Hepatocyte (in vitro differentiated cells): ENCODE results near the gene ZMIZ1. TPM values are rescaled to one million over a fixed set of nuclear protein-coding genes. Genes with fewer than 3 reads are reported as not detected.

Source experiments
- DNase-seq: peaks from one replicate; pipeline ENCODE4 v3.0.0-alpha.2; 2016; ENCODE audit warnings: low spot score
- H2AFZ ChIP-seq: fragments of 200-600 bp; sonication (generic); 2 replicates; pipeline ENCODE4 v1.6.0; 2016; ENCODE audit warnings: antibody characterized with exemption, mild to moderate bottlenecking
- H3K27ac ChIP-seq: fragments of 200-600 bp; sonication (generic); 2 replicates; pipeline ENCODE4 v1.5.1; 2016; ENCODE audit warnings: mild to moderate bottlenecking
- H3K27me3 ChIP-seq: fragments of 200-600 bp; sonication (generic); 2 replicates; pipeline ENCODE4 v1.6.1; 2016
- H3K36me3 ChIP-seq: fragments of 200-600 bp; sonication (generic); replicated peaks from 2 replicates; pipeline ENCODE4 v1.5.1; 2016; ENCODE audit warnings: low read depth; ENCODE audit not compliant: insufficient read depth
- H3K4me1 ChIP-seq: fragments of 200-600 bp; sonication (generic); 2 replicates; pipeline ENCODE4 v1.5.1; 2016; ENCODE audit warnings: mild to moderate bottlenecking, moderate library complexity; ENCODE audit not compliant: insufficient read depth
- H3K4me2 ChIP-seq: fragments of 200-600 bp; sonication (generic); 2 replicates; pipeline ENCODE4 v1.6.0; 2016
- H3K4me3 ChIP-seq: fragments of 200-600 bp; sonication (generic); 2 replicates; pipeline ENCODE4 v1.5.1; 2016; ENCODE audit warnings: mild to moderate bottlenecking
- H3K79me2 ChIP-seq: fragments of 200-600 bp; sonication (generic); 2 replicates; pipeline ENCODE4 v1.6.0; 2017; ENCODE audit warnings: mild to moderate bottlenecking
- H3K9me2 ChIP-seq: fragments of 200-600 bp; sonication (generic); replicated peaks from 2 replicates; pipeline ENCODE4 v1.6.0; 2017; ENCODE audit warnings: mild to moderate bottlenecking; ENCODE audit not compliant: insufficient read depth
- H3K9me3 ChIP-seq: fragments of 200-600 bp; sonication (generic); 2 replicates; pipeline ENCODE4 v1.5.1; 2016; ENCODE audit warnings: low read depth, mild to moderate bottlenecking
- H4K20me1 ChIP-seq: fragments of 200-600 bp; sonication (generic); 2 replicates; pipeline ENCODE4 v1.6.0; 2016; ENCODE audit warnings: mild to moderate bottlenecking; ENCODE audit not compliant: insufficient read depth, poor library complexity, severe bottlenecking
- CTCF ChIP-seq: fragments of 200-600 bp; sonication (generic); IDR thresholded peaks from 2 replicates; pipeline ENCODE4 v1.5.1; 2016; ENCODE audit warnings: antibody characterized with exemption, mild to moderate bottlenecking; ENCODE audit not compliant: poor library complexity
- EZH2 ChIP-seq: fragments of 200-600 bp; sonication (generic); IDR thresholded peaks from 2 replicates; pipeline ENCODE4 v1.6.1; 2016; ENCODE audit warnings: antibody characterized with exemption, mild to moderate bottlenecking, borderline replicate concordance
- EZH2phosphoT487 ChIP-seq: fragments of 200-600 bp; sonication (generic); IDR thresholded peaks from one replicate; pipeline ENCODE4 v1.6.1; 2018; ENCODE audit warnings: antibody characterized with exemption, mild to moderate bottlenecking, low read depth, moderate library complexity; ENCODE audit not compliant: unreplicated experiment, severe bottlenecking
- WGBS: methylation state at CpG from one replicate; pipeline ENCODE4 v1.1.6; 2016; ENCODE audit warnings: low lambda C conversion rate; ENCODE audit errors: missing lambda C conversion rate; 5-methylcytosine and 5-hydroxymethylcytosine counted together
- polyA plus RNA-seq: library from polyadenylated mRNA; unstranded; fragments of >200 nt; fragmentation: Nextera tagmentation; extraction: Ambion mirVana; gene quantifications from 2 replicates; pipeline ENCODE4 v1.2.1, GENCODE V29; 2016
- total RNA-seq: library from RNA; depleted of rRNA; stranded (reverse); fragments of >200 nt; gene quantifications from 2 replicates; pipeline ENCODE4 v1.2.3, GENCODE V29; 2014

Gene ZMIZ1
- total and polyA plus RNA-seq, 2 experiments from 2014 or later: 30.9 to 32.4 TPM

- DNase-seq: no peak
- WGBS: 89% methylated on average over 4 of the region's 4 CpGs
- H2AFZ ChIP-seq: no peak overlapping the region
- peaks cover 95% of the 10 kb centered on the region for H4K20me1 ChIP-seq
- no peak for TF ChIP-seq CTCF
- no peak for TF ChIP-seq EZH2
- TF ChIP-seq EZH2phosphoT487: no peak
- no peaks in the 10 kb centered on the region for H3K36me3 ChIP-seq
- no peak overlapping the region for H3K4me2 ChIP-seq
- H3K27me3 ChIP-seq: no peaks in the 10 kb centered on the region
- H3K4me3 ChIP-seq: no peak overlapping the region
- H3K9me2 ChIP-seq: no peaks in the 10 kb centered on the region
- H3K27ac ChIP-seq: no peak overlapping the region
- H3K9me3 ChIP-seq: no peaks in the 10 kb centered on the region
- peaks cover 5% of the 10 kb centered on the region for H3K4me1 ChIP-seq
- H3K79me2 ChIP-seq: peaks cover 71% of the 10 kb centered on the region
These were observed 184.2 kb downstream of the ZMIZ1 start for GRCh38 chr10:79252971-79253370.

- peaks cover 94% of the 10 kb centered on the region for H4K20me1 ChIP-seq
- H3K4me1 ChIP-seq: peaks cover 5% of the 10 kb centered on the region
- no peaks in the 10 kb centered on the region for H3K27me3 ChIP-seq
- H3K9me2 ChIP-seq: no peaks in the 10 kb centered on the region
- no peak overlapping the region for H2AFZ ChIP-seq
- DNase-seq: no peak
- H3K79me2 ChIP-seq: peaks cover 71% of the 10 kb centered on the region
- H3K4me2 ChIP-seq: no peak overlapping the region
- 85% methylated on average over 3 of the region's 3 CpGs for WGBS
- H3K36me3 ChIP-seq: no peaks in the 10 kb centered on the region
- no peak overlapping the region for H3K27ac ChIP-seq
- TF ChIP-seq EZH2phosphoT487: no peak
- TF ChIP-seq EZH2: no peak
- no peak for TF ChIP-seq CTCF
- no peak overlapping the region for H3K4me3 ChIP-seq
- H3K9me3 ChIP-seq: no peaks in the 10 kb centered on the region
These were observed 184.9 kb downstream of the ZMIZ1 start for GRCh38 chr10:79253704-79254103.

- Histone ChIP-seq H2AFZ (no peak overlapping the region), H3K4me2 (no peak overlapping the region), H4K20me1 (peaks cover 94% of the 10 kb centered on the region), H3K27ac (no peak overlapping the region), H3K4me3 (no peak overlapping the region), H3K79me2 (peaks cover 71% of the 10 kb centered on the region), H3K9me2 (no peaks in the 10 kb centered on the region), H3K36me3 (no peaks in the 10 kb centered on the region), H3K9me3 (no peaks in the 10 kb centered on the region), H3K4me1 (peaks cover 5% of the 10 kb centered on the region), H3K27me3 (no peaks in the 10 kb centered on the region)
- no peak for TF ChIP-seq CTCF
- TF ChIP-seq EZH2phosphoT487: no peak
- no peak for TF ChIP-seq EZH2
- DNase-seq: no peak
- 96% methylated on average over 18 of the region's 18 CpGs for WGBS
These were observed 185.7 kb downstream of the ZMIZ1 start for GRCh38 chr10:79254333-79255006.
